ENCODE data around the gene YPEL2. TPM values are rescaled to one million over a fixed set of nuclear protein-coding genes. Genes with fewer than 3 reads are reported as not detected.

YPEL2 gene
- total RNA-seq, 1 donor from 2014 or later = 16.7 TPM

- H3K4me3 ChIP-seq = no peak overlapping the region
- no peaks in the 10 kb centered on the region for H3K27me3 ChIP-seq
- H3K4me1 ChIP-seq = peaks cover 53% of the 10 kb centered on the region
- intact Hi-C loops (cut with DNase I) = no loop called here
- H3K9me3 ChIP-seq = no peaks in the 10 kb centered on the region
- no peak for DNase-seq (ENCODE audit: extremely low spot score in 2 of 2)
- H3K36me3 ChIP-seq = no peaks in the 10 kb centered on the region
- no peak overlapping the region for H3K27ac ChIP-seq
- no peak for TF ChIP-seq POLR2AphosphoS5 (IDR thresholded peaks at IDR 0.05; ENCODE audit: insufficient read depth in 1 of 2, low read depth in 1 of 2)
- TF ChIP-seq POLR2A (IDR thresholded peaks at IDR 0.05) = no peak
- TF ChIP-seq CTCF (IDR thresholded peaks at IDR 0.05) = no peak
These were observed 14.0 kb downstream of the YPEL2 start for GRCh38 chr17:59345476-59345875.

DNA sequence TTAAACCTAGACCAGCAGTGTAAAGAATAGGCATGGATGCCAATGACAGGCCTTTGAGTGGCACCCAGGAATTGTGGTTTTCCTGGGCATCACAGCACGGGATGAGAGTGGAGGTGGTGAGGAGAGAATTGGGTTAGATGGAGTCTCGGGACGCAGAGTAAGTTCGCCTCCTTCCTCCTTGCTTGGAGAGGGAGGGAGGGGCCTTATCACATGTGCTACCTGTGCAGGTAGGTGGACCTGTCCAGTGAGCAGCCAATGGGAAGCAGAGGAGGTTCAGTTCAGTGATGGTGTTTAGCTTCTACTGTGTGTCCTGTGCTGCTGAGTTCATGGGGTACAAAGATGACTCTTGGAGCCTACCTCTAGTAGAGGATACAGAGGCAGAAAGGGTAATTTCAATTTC is 14.9 kb downstream of the YPEL2 start:
- H3K27ac ChIP-seq = no peak overlapping the region
- peaks cover 57% of the 10 kb centered on the region for H3K4me1 ChIP-seq
- H3K9me3 ChIP-seq = no peaks in the 10 kb centered on the region
- TF ChIP-seq POLR2A (IDR thresholded peaks at IDR 0.05) = no peak
- no peak for TF ChIP-seq CTCF (IDR thresholded peaks at IDR 0.05)
- TF ChIP-seq POLR2AphosphoS5 (IDR thresholded peaks at IDR 0.05; ENCODE audit: insufficient read depth in 1 of 2, low read depth in 1 of 2) = no peak
- no peak for DNase-seq (ENCODE audit: extremely low spot score in 2 of 2)
- H3K4me3 ChIP-seq = no peak overlapping the region
- intact Hi-C loops (cut with DNase I) = no loop called here
- no peaks in the 10 kb centered on the region for H3K36me3 ChIP-seq
- H3K27me3 ChIP-seq = no peaks in the 10 kb centered on the region

DNA sequence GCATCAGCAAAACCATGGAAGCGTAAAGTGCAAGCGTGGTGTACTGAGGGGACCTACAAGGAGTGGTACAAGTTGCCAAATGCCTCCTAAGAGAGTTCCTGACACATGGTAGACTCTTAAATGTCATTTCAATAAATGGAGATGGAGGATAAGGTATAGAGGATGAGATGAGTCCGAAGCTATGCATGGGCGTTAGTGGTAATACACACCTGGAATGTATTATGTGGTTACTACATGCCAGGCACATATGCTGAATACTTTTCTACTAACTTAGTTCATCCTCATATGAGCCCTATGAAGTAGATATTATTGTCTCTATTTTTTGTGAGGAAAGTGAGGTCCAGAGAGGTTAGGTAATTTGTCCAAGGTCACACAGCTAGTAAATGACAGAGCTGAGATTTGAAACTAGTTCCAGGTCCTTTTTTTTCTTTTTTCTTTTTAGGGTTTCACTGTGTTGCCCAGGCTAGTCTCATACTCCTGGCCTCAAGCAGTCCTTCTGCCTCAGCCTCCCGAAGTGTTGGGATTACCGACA is 15.5 kb downstream of the YPEL2 start:
- Histone ChIP-seq H3K4me1 (peaks cover 52% of the 10 kb centered on the region), H3K27ac (no peak overlapping the region)
- TF ChIP-seq POLR2AphosphoS5 (IDR thresholded peaks at IDR 0.05; ENCODE audit: insufficient read depth in 1 of 2, low read depth in 1 of 2) = no peak
- no peak for TF ChIP-seq POLR2A (IDR thresholded peaks at IDR 0.05)
- TF ChIP-seq CTCF (IDR thresholded peaks at IDR 0.05) = no peak

GRCh38 chr17:59347975-59348391 is 16.5 kb downstream of the YPEL2 start:
- Histone ChIP-seq H3K4me3 (no peak overlapping the region), H3K4me1 (peaks cover 42% of the 10 kb centered on the region), H3K36me3 (no peaks in the 10 kb centered on the region), H3K9me3 (no peaks in the 10 kb centered on the region), H3K27ac (no peak overlapping the region), H3K27me3 (no peaks in the 10 kb centered on the region)
- DNase-seq (ENCODE audit: extremely low spot score in 2 of 2) = no peak
- intact Hi-C loops (cut with DNase I) = no loop called here
- TF ChIP-seq POLR2AphosphoS5 (IDR thresholded peaks at IDR 0.05; ENCODE audit: insufficient read depth in 1 of 2, low read depth in 1 of 2) = no peak
- TF ChIP-seq CTCF (IDR thresholded peaks at IDR 0.05) = no peak
- no peak for TF ChIP-seq POLR2A (IDR thresholded peaks at IDR 0.05)

More for the DNA sequence above, 15.5 kb downstream of the YPEL2 start:
- Histone ChIP-seq H3K9me3 (no peaks in the 10 kb centered on the region), H3K36me3 (no peaks in the 10 kb centered on the region), H3K4me3 (no peak overlapping the region), H3K27me3 (no peaks in the 10 kb centered on the region)
- intact Hi-C loops (cut with DNase I) = no loop called here
- DNase-seq (ENCODE audit: extremely low spot score in 2 of 2) = no peak

DNA sequence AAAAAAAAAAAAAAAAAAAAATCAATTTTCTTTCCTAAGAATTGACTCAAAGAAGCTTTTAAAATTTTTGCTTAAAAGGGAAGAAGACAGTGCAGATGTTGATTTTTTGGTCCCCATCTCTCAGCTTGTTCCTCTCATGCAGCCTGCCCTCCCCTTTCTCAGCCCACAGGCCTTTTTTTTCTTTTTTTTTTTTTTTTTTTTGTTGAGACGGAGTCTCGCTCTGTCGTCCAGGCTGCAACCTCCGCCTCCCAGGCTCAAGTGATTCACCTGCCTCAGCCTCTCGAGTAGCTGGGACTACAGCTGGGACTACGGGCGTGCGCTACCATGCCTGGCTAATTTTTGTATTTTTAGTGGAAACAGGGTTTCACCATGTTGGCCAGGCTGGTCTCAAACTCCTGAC is 17.7 kb downstream of the YPEL2 start:
- no peak overlapping the region for H3K4me3 ChIP-seq
- DNase-seq (ENCODE audit: extremely low spot score in 2 of 2) = no peak
- no peaks in the 10 kb centered on the region for H3K36me3 ChIP-seq
- no peak overlapping the region for H3K27ac ChIP-seq
- TF ChIP-seq POLR2AphosphoS5 (IDR thresholded peaks at IDR 0.05; ENCODE audit: insufficient read depth in 1 of 2, low read depth in 1 of 2) (no peak), CTCF (IDR thresholded peaks at IDR 0.05) (no peak), POLR2A (IDR thresholded peaks at IDR 0.05) (no peak)
- intact Hi-C loops (cut with DNase I) = no loop called here
- no peaks in the 10 kb centered on the region for H3K9me3 ChIP-seq
- peaks cover 41% of the 10 kb centered on the region for H3K4me1 ChIP-seq
- no peaks in the 10 kb centered on the region for H3K27me3 ChIP-seq
